Dermis blood vessel endothelial cell (primary cell): ENCODE results near the gene RCCD1. TPM values are rescaled to one million over a fixed set of nuclear protein-coding genes. Genes with fewer than 3 reads are reported as not detected.

Source experiments
- total RNA-seq: library from RNA; depleted of rRNA; stranded (reverse); fragments of >200 nt; gene quantifications from 2 replicates; pipeline ENCODE4 v1.2.3, GENCODE V29; 2014

Gene RCCD1
- total RNA-seq, 1 donor from 2014 or later = 6.8 TPM

Other genes starting within 250 kb of the RCCD1 start
- 4.1 and 8.7 TPM in 2 replicates for gene BLM, start 237.5 kb upstream of the RCCD1 start, total RNA-seq
- 67.2 and 136 TPM in 2 replicates for gene FURIN, start 86.3 kb upstream of the RCCD1 start, total RNA-seq
- 110 and 134 TPM in 2 replicates for gene FES, start 70.4 kb upstream of the RCCD1 start, total RNA-seq
- gene MAN2A2, start 51.6 kb upstream of the RCCD1 start, total RNA-seq = 23.1 and 38.7 TPM in 2 replicates
- gene HDDC3, start 22.3 kb upstream of the RCCD1 start, total RNA-seq = 16.3 and 16.7 TPM in 2 replicates
- 128 and 141 TPM in 2 replicates for gene UNC45A, start 19.6 kb upstream of the RCCD1 start, total RNA-seq
- 83.0 and 274 TPM in 2 replicates for gene PRC1, start 39.7 kb downstream of the RCCD1 start, total RNA-seq
- gene VPS33B, start 67.7 kb downstream of the RCCD1 start, total RNA-seq = 15.0 and 16.5 TPM in 2 replicates
- gene SV2B, start 145.4 kb downstream of the RCCD1 start, total RNA-seq = 0.56 and 2.6 TPM in 2 replicates